GM12892 (cell line): ENCODE data around the gene IL24.

Experiments used
- POLR2A ChIP-seq: IDR thresholded peaks from 2 replicates; pipeline ENCODE4 v1.6.1; 2011; ENCODE audit warnings: low read depth, low read length, control low read depth
- POLR2AphosphoS5 ChIP-seq: IDR thresholded peaks from 2 replicates; pipeline ENCODE4 v1.6.1; 2011; ENCODE audit warnings: low read depth, low read length, control low read depth
- TAF1 ChIP-seq: IDR thresholded peaks from 2 replicates; pipeline ENCODE4 v1.6.1; 2011; ENCODE audit warnings: low read depth, mild to moderate bottlenecking, control low read depth, low read length, borderline replicate concordance

DNA sequence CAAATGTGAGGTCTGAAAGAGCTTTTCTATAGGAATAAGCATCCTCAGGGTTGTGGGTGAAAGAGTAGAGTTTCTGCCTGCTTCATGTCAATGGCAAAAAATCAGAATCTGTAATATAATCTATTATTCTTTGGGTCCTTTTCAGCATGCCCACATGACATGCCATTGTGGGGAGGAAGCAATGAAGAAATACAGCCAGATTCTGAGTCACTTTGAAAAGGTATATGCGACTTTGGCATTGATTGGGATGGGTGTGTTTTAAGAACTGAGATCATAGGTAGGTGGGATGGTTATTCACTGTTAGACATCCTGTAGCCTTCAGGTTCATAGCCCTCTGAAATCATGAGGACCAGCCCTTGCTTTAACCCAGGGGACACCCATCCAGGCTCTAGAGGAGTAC, 30.0 kb upstream of the IL24 start:
- no peak for TF ChIP-seq POLR2A
- no peak for TF ChIP-seq TAF1
- no peak for TF ChIP-seq POLR2AphosphoS5
